ENCODE data around the gene GABBR1. TPM values are rescaled to one million over a fixed set of nuclear protein-coding genes. Genes with fewer than 3 reads are reported as not detected.
A peak's percentile ranks its signal among the peaks of the same experiment; 100 is the strongest.

GABBR1 gene
- polyA plus RNA-seq, 1 donor from 2014 or later, result 108 TPM

DNA sequence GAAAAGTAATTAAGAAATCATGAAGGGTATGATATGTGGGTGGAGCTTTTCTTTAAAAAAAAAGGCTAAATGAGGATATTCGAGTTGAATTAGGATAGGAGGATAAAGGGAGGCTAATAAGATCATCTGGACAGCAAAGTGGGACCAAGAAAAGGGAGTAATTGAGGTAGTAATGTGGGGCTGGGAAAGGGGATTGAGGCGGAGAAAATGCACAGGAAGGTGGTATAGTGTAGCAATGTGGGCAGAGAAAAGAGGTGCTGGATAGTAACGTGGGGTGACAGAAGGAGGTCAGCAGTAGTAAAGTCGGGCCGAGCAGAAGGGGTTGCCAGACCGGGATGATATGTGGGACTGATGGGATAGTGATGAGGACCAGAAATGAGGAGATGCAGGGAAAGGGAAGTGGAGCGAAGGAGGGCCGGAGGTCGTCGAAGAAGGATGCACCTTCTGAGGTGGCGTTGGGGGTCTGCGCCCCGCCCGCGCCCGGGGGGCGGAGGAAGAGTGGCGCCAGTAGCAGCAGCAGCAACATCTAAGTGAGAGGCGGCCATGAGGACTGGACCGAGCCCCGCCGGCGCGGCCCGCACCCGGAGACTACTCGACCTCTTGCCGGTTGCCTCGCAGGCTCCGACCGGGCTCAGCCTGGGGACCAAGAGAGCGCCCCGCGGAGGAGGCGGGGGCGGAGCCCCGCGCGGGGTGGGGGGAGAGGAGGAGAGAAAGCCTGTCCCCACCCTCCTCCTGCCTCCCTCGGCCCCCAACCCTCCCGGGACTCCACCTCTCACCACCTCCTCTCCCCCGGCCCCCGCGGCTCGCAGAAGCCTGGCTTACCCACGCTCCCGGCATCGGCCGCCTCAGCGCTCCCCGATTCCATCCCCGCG, 887 bp downstream of the GABBR1 start:
- peak; percentile 42 for TF ChIP-seq POLR2AphosphoS5 (IDR thresholded peaks at IDR 0.05)
- no peak for TF ChIP-seq EP300 (conservative IDR thresholded peaks at IDR 0.05; ENCODE audit: poor library complexity, severe bottlenecking)
- no peak for TF ChIP-seq MXI1 (conservative IDR thresholded peaks at IDR 0.05; ENCODE audit: poor library complexity, severe bottlenecking)
- TF ChIP-seq EZH2 (IDR thresholded peaks at IDR 0.05; ENCODE audit: borderline replicate concordance, insufficient read depth, low read length, poor library complexity, severe bottlenecking), result no peak
- TF ChIP-seq SMC3 (conservative IDR thresholded peaks at IDR 0.05; ENCODE audit: poor library complexity), result no peak
- peak; percentile 48 for TF ChIP-seq REST (IDR thresholded peaks at IDR 0.05; ENCODE audit: borderline replicate concordance)
- no peak for TF ChIP-seq RAD21 (conservative IDR thresholded peaks at IDR 0.05)
- TF ChIP-seq CTCF (IDR thresholded peaks at IDR 0.05; ENCODE audit: poor library complexity, severe bottlenecking), result no peak
- TF ChIP-seq TAF1 (IDR thresholded peaks at IDR 0.05; ENCODE audit: low read depth), result peak; percentile 36
- peak overlapping the region; percentile 95 for H3K9ac ChIP-seq (ENCODE audit: low read length)
- H3K4me3 ChIP-seq (ENCODE audit: low read length), result peak overlapping the region; percentile 69
- no peaks in the 10 kb centered on the region for H3K36me3 ChIP-seq (ENCODE audit: insufficient read depth, low read length)
- H3F3A ChIP-seq (ENCODE audit: insufficient read depth, low read length, poor library complexity, severe bottlenecking), result no peaks in the 10 kb centered on the region
- peak overlapping the region; percentile 80 for H2AFZ ChIP-seq (ENCODE audit: low read depth, low read length)
- H3K9me2 ChIP-seq (ENCODE audit: insufficient read depth, low read length), result no peaks in the 10 kb centered on the region
- H3K79me2 ChIP-seq (replicated peaks; ENCODE audit: insufficient read depth, low read length), result peaks cover 11% of the 10 kb centered on the region
- H4K20me1 ChIP-seq (ENCODE audit: insufficient read depth), result no peaks in the 10 kb centered on the region
- H3K4me2 ChIP-seq (ENCODE audit: low read length), result peak overlapping the region; percentile 99
- H3K27me3 ChIP-seq (ENCODE audit: insufficient read depth, low read depth, low read length), result no peaks in the 10 kb centered on the region
- peak overlapping the region; percentile 95 for H3K27ac ChIP-seq (ENCODE audit: low read length)
- no peaks in the 10 kb centered on the region for H3K9me3 ChIP-seq (ENCODE audit: low read length)

GRCh38 chr6:29631209-29631810, 1.7 kb downstream of the GABBR1 start:
- Histone ChIP-seq H4K20me1 (ENCODE audit: insufficient read depth) (no peaks in the 10 kb centered on the region), H3K9me2 (ENCODE audit: insufficient read depth, low read length) (no peaks in the 10 kb centered on the region), H3K36me3 (ENCODE audit: insufficient read depth, low read length) (no peaks in the 10 kb centered on the region), H3K4me3 (ENCODE audit: low read length) (peak overlapping the region; percentile 69), H2AFZ (ENCODE audit: low read depth, low read length) (no peak overlapping the region), H3K27ac (ENCODE audit: low read length) (no peak overlapping the region), H3K27me3 (ENCODE audit: insufficient read depth, low read depth, low read length) (no peaks in the 10 kb centered on the region), H3K79me2 (replicated peaks; ENCODE audit: insufficient read depth, low read length) (peaks cover 19% of the 10 kb centered on the region), H3K9ac (ENCODE audit: low read length) (peak overlapping the region; percentile 95), H3F3A (ENCODE audit: insufficient read depth, low read length, poor library complexity, severe bottlenecking) (no peaks in the 10 kb centered on the region), H3K9me3 (ENCODE audit: low read length) (no peaks in the 10 kb centered on the region), H3K4me2 (ENCODE audit: low read length) (peak overlapping the region; percentile 99)
- TF ChIP-seq SMC3 (conservative IDR thresholded peaks at IDR 0.05; ENCODE audit: poor library complexity), result no peak
- TF ChIP-seq RAD21 (conservative IDR thresholded peaks at IDR 0.05), result no peak
- TF ChIP-seq CTCF (IDR thresholded peaks at IDR 0.05; ENCODE audit: poor library complexity, severe bottlenecking), result no peak
- TF ChIP-seq TAF1 (IDR thresholded peaks at IDR 0.05; ENCODE audit: low read depth), result no peak
